Panc1 (cell line): ENCODE data around the gene SRGAP2C. TPM values are rescaled to one million over a fixed set of nuclear protein-coding genes. Genes with fewer than 3 reads are reported as not detected.
A peak's percentile ranks its signal among the peaks of the same experiment; 100 is the strongest.
"Not testable (repeated sequence)": the region's sequence is repeated elsewhere in the genome, so short reads cannot be mapped to it uniquely, and the experiment has no call there.

Experiments used
- ATAC-seq: fragments of 200-7000 bp; cut with Tn5 transposase; 2 replicates; pipeline ENCODE4 v1.9.1; 2020; ENCODE audit warnings: mild to moderate bottlenecking, moderate library complexity
- BruUV-seq: library from RNA; stranded (reverse); fragments of 400-500 nt; replicated peaks from 2 replicates; lab custom pipeline; 2021; lab: Mats Ljungman, UMichigan
- CTCF ChIA-PET: fragments of 300-600 bp; sonication (Branson Sonifier 250); formaldehyde crosslinking; loops from one replicate; lab custom pipeline; 2022; ENCODE audit warnings: antibody characterized with exemption; lab: Charles Lee
- POLR2A ChIA-PET: fragments of 300-600 bp; sonication (Branson Sonifier 250); formaldehyde crosslinking; loops from one replicate; lab custom pipeline; 2022; ENCODE audit warnings: antibody characterized with exemption; lab: Charles Lee
- DNase-seq: peaks from one replicate; pipeline ENCODE4 v3.0.0-alpha.2; 2010; ENCODE audit warnings: low read depth, low spot score
- H3K27ac ChIP-seq: 2 replicates; pipeline ENCODE4 v1.5.1; 2011; ENCODE audit warnings: mild to moderate bottlenecking, low read length, inconsistent platforms
- H3K27me3 ChIP-seq: fragments of 200-500 bp; sonication (Bioruptor generic); 2 replicates; pipeline ENCODE4 v1.6.0; 2014; ENCODE audit warnings: low read length, inconsistent platforms; ENCODE audit not compliant: control insufficient read depth, insufficient read depth
- H3K36me3 ChIP-seq: fragments of 200-500 bp; sonication (Bioruptor generic); 2 replicates; pipeline ENCODE4 v1.5.1; 2014; ENCODE audit warnings: inconsistent platforms, mild to moderate bottlenecking, low read length, moderate library complexity; ENCODE audit not compliant: control insufficient read depth, insufficient read depth
- H3K4me1 ChIP-seq: 2 replicates; pipeline ENCODE4 v1.5.1; 2011; ENCODE audit warnings: inconsistent platforms, mild to moderate bottlenecking, low read length, moderate library complexity; ENCODE audit not compliant: control insufficient read depth, insufficient read depth
- H3K4me3 ChIP-seq, 2 experiments: 2 replicates each; pipeline ENCODE4 v1.5.1; 2011 to 2012; ENCODE audit warnings: low read depth in 2 of 2, low read length in 2 of 2, mild to moderate bottlenecking in 2 of 2, inconsistent platforms in 1 of 2, moderate library complexity in 1 of 2
- H3K9me3 ChIP-seq: fragments of 200-500 bp; sonication (Bioruptor generic); 2 replicates; pipeline ENCODE4 v1.5.1; 2014; ENCODE audit warnings: low read depth, mild to moderate bottlenecking, inconsistent platforms, low read length, moderate library complexity; ENCODE audit not compliant: control insufficient read depth, insufficient read depth
- in situ Hi-C: cut with HindIII; loops from 2 replicates; pipeline ENCODE4 v1.10.0; 2016; ENCODE audit warnings: low sequenced_read_pairs, low pct_unique_long_range_greater_than_20kb
- intact Hi-C: fragments of 100-400 bp; cut with micrococcal nuclease; formaldehyde crosslinking; loops from one replicate; pipeline ENCODE4 v1.10.0; 2022; ENCODE audit not compliant: unreplicated experiment
- total RNA-seq: library from RNA; stranded (reverse); gene quantifications from one replicate; pipeline ENCODE4 v1.2.1, GENCODE V29; 2021; ENCODE audit not compliant: unreplicated experiment

Gene SRGAP2C
- total RNA-seq, 1 experiment from 2014 or later = 50.5 TPM

GRCh38 chr1:121165296-121165695 lies 19.5 kb upstream of the SRGAP2C start:
- DNase-seq, CTCF ChIA-PET, H3K9me3 ChIP-seq, H3K27me3 ChIP-seq, ATAC-seq, intact Hi-C loops, H3K4me1 ChIP-seq, H3K27ac ChIP-seq, H3K4me3 ChIP-seq, H3K36me3 ChIP-seq, POLR2A ChIA-PET, BruUV-seq, in situ Hi-C loops: not testable (repeated sequence)

DNA sequence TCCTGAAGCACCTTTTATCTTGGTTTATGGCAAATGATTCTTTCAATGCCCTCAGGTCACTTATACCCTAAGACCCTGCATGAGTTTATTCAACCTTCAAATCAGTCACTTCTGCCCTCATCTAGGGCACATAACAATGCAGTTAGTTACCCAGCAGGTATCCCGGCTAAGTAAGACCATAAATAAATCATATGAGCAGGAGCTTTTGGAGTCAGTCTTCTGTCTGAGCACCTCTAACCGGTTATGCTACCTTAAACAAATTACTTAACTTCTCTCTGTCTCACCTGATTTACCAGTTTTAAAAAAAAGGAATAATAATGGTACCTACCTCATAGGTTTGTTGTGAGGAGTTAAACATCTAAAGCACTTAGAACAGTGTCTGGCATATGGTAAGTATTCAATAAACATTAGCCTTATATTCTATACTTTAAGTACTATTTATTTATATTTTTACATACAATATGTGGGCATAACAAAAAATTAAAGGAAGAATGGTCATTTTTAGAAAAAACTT lies 17.5 kb upstream of the SRGAP2C start:
- intact Hi-C loops, DNase-seq, H3K27ac ChIP-seq, H3K36me3 ChIP-seq, CTCF ChIA-PET, BruUV-seq, in situ Hi-C loops, ATAC-seq, H3K27me3 ChIP-seq, POLR2A ChIA-PET, H3K4me3 ChIP-seq, H3K4me1 ChIP-seq, H3K9me3 ChIP-seq: not testable (repeated sequence)

- H3K36me3 ChIP-seq, H3K27me3 ChIP-seq, POLR2A ChIA-PET, H3K27ac ChIP-seq, DNase-seq, H3K9me3 ChIP-seq, intact Hi-C loops, H3K4me1 ChIP-seq, CTCF ChIA-PET, in situ Hi-C loops, ATAC-seq, H3K4me3 ChIP-seq: not testable (repeated sequence)
- BruUV-seq = TSS peak; percentile 69
Measured at GRCh38 chr1:121168152-121168668, 16.6 kb upstream of the SRGAP2C start.

DNA sequence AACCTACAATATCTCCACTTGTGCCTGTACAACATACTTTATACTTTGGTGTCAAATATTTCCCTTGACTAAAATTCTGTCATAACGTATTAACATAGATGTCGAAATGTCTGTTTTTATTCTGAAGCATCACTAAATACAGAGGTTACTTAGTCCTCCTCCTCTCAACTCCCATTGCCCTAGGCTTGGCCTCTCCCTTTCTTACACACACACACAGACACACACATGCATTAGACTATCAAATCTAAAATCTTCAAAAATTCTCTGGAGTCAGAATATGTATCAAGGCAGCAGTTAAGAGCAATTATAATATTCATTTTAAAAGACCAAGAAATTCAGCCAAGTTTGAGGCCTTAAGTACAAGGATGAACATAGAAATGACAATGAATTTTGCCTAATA lies 8.1 kb upstream of the SRGAP2C start:
- CTCF ChIA-PET, DNase-seq, H3K4me1 ChIP-seq, ATAC-seq, H3K4me3 ChIP-seq, POLR2A ChIA-PET, intact Hi-C loops, H3K27ac ChIP-seq, in situ Hi-C loops, H3K36me3 ChIP-seq, H3K9me3 ChIP-seq, H3K27me3 ChIP-seq, BruUV-seq: not testable (repeated sequence)

DNA sequence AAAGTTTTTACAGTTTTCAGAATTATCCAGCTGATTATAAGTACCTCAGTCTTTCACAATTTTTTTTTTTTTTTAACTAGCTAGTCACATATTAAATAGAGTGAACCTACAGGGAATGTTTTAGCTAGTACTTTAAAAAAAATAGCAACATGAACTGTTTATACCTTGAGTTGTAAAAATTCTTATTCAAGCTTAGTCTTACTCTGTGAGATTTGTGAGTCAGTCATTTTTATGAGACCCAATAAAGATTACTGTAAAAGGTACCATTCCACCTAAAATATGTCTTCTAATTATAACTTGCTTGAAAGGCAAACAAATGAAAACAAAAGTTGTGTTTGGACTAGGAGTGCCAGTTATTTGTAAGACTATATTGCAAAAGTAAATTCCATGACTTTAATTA lies 6.6 kb upstream of the SRGAP2C start:
- H3K4me3 ChIP-seq, H3K4me1 ChIP-seq, BruUV-seq, H3K27me3 ChIP-seq, H3K36me3 ChIP-seq, in situ Hi-C loops, H3K27ac ChIP-seq, intact Hi-C loops, H3K9me3 ChIP-seq, CTCF ChIA-PET, POLR2A ChIA-PET, DNase-seq, ATAC-seq: not testable (repeated sequence)

GRCh38 chr1:121183867-121184266 lies 908 bp upstream of the SRGAP2C start:
- ATAC-seq = peak; percentile 28
- not testable (repeated sequence) for H3K4me1 ChIP-seq
- peak overlapping the region; percentile 45 to 58 for H3K4me3 ChIP-seq

DNA sequence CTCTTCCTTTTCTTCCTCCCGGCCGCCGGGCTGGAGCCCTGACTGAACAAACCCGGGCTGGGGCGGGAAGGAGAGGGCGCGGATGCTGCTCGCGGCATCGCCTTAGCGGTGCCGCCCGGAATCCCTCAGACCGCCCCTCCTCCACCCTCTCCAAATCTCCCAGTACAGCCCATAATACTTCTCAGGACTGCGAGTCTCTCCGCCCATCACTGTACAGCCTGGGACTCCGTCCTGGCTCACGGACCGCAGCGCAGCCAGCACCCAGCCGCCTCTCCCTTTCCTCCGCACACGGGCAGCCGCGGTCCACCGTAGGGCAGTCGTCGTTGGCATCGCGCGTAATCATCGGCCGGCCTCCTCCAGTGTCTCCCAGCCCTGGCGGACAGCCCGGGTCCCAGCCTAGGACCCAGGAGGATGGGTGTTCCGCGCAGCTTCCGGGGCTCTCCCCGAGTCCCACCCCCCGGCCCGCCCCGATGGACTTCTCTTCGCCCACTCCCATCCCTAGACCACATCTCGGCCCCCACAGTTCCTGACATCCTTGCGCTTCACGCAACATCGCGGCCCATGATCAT lies 449 bp downstream of the SRGAP2C start:
- POLR2A ChIA-PET, intact Hi-C loops, H3K27me3 ChIP-seq, CTCF ChIA-PET, H3K36me3 ChIP-seq, H3K4me1 ChIP-seq, BruUV-seq, H3K27ac ChIP-seq, in situ Hi-C loops, H3K9me3 ChIP-seq, DNase-seq: not testable (repeated sequence)
- peak; percentile 59 for ATAC-seq
- H3K4me3 ChIP-seq = peak overlapping the region; percentile 33 to 40

More at GRCh38 chr1:121183867-121184266, 908 bp upstream of the SRGAP2C start:
- H3K36me3 ChIP-seq, H3K27ac ChIP-seq, intact Hi-C loops, H3K27me3 ChIP-seq, H3K9me3 ChIP-seq, DNase-seq, BruUV-seq, in situ Hi-C loops, POLR2A ChIA-PET, CTCF ChIA-PET: not testable (repeated sequence)
